SW 1271 (cell line): ENCODE data around the gene ACOT7.
"Not testable (repeated sequence)": the region's sequence is repeated elsewhere in the genome, so short reads cannot be mapped to it uniquely, and the experiment has no call there.

Source experiments
- DNase-seq, 2 experiments: peaks; one replicate each; lab custom pipeline; 2025; lab: John Stamatoyannopoulos, UW

Gene ACOT7

GRCh38 chr1:6393400-6394187 lies at the start of gene ACOT7:
Gene ACOT7, minus strand, starts transcription at chr1:6393767. Its CDS starts 368 bp downstream, at chr1:6393399.
- peak; percentile 66 to 67 for DNase-seq

DNA sequence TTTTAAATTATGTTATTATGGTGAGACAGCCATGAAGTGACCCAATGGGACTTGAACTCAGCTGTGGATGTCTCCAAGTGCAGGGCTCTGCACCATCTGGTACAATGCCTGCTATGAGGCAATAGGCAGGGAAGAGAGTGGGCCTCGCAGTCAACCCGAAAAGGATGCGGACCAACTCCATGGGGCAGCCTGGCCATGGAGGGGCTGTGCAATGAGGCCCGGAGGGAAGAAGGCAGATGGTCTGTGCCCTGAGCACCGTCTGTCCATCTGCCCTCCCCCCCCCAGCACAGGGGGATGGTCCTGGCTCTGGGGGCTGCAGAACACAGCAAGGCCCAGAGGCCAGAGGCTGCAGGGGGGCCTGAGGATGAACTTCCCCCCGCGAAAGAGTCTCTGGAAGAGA lies 48.0 kb upstream of the ACOT7 start:
- DNase-seq, result no peak

- DNase-seq, result no peak
Observed at GRCh38 chr1:6440198-6441126, 46.9 kb upstream of the ACOT7 start.

- peak in 1 of 2 experiments; percentile 61 for DNase-seq
Observed at GRCh38 chr1:6438047-6438525, 44.5 kb upstream of the ACOT7 start.

DNA sequence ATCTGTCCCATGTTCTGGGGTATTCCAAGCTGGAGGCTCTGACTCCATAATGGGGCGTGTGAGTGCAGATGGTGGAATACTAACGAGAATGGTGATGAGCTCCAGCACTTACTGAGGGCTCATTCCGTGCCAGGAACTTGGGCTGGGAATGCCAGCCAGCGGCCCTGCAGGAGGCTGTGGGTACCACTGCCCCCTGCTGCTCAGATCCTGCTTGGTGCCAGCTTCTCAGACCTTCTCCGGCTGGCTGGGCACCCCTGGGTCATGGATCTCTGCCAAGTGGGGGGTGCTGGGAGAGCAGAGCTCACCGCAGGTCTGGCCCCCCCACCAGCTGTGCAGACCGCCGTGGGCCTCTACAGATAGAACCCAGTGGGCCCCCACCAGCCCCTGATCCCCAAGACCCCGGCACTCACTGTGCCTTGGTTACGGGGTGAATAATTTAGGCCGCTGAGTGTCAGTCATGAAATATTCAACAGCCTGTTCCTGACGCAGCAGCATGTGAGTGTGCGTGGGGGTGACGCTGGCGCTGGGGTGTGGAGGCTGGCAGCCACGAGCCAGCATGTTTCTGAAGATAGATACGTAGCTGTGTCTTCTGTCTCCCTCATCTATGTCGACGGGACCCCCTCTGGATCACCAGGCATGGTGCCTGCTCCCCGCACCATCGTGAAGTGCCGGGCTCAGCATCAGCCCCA lies 43.6 kb upstream of the ACOT7 start:
- DNase-seq, result not testable (repeated sequence)

GRCh38 chr1:6436277-6436676 lies 42.7 kb upstream of the ACOT7 start:
- not testable (repeated sequence) for DNase-seq

- no peak for DNase-seq
Observed at GRCh38 chr1:6435547-6435946, 42.0 kb upstream of the ACOT7 start.

- no peak for DNase-seq
Observed at GRCh38 chr1:6435129-6435528, 41.6 kb upstream of the ACOT7 start.

GRCh38 chr1:6434186-6434585 lies 40.6 kb upstream of the ACOT7 start:
- DNase-seq, result no peak

DNA sequence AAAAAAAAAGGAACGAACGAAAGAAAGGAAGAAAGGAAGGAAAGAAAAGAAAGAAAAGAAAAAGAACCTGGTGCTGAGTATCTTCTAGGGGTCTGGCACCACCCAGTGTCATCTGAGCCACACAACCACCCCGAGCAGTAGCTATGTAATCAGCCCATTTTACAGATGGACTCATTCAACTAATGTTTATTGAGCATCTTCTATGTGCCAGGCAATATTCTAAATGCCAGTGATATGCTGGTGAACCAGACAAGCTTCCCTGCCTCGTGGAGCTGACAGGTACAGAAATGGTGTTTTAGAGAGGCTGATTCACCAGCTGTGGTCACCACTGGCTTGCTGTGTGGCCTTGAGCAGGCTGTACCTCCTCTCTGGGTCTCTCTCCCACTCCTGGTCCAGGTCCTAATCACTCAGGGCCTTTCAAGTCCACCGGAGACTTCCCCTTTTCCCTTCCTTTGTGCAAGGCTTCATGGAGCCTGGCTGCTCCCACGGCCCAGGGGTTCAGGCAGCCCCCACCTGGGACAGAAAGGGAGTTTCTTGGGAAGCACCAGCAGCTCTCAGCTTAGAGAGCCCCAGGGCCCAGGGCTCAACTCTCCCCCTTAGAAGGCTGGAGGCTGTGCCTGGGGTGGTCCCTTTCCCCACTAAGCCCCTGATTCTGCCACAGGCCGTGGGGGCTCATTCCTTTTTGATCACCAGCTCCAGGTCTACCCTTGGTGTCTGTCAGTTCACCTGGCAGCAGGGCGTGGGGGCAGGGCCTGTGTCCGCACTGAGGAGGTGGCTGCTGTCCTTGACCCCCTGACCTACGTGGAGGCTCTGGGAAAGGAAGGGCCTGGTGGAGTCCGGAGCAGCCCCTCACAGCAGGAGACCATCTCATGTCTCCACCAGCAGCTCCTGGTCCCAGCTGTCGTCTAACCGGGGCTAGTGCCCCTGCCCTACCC lies 38.3 kb upstream of the ACOT7 start:
- DNase-seq, result not testable (repeated sequence)

GRCh38 chr1:6429660-6430411 lies 36.3 kb upstream of the ACOT7 start:
- DNase-seq, result not testable (repeated sequence)

DNA sequence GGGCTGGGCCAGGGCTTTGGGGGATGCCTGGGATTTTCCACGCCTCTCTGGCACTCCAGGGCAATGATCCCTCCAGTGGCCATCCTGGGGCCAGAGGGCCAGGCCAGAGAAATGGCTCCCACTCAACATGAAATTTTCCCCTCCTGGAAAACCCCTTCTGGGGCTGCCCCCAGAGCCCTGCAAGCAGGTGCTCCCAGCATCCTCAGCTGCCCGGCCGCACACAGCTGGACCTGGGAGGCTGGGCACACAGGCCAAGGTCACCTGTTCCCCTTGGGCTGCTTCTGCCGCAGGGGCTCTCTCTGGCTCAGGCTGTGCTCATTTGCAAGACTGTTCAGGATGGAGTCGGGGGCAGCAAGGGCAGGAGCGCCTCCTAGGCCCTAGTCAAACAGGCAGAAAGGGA lies 34.9 kb upstream of the ACOT7 start:
- DNase-seq, result not testable (repeated sequence)

- no peak for DNase-seq
Observed at GRCh38 chr1:6427441-6428390, 34.1 kb upstream of the ACOT7 start.

GRCh38 chr1:6426972-6427350 lies 33.4 kb upstream of the ACOT7 start:
- no peak for DNase-seq

DNA sequence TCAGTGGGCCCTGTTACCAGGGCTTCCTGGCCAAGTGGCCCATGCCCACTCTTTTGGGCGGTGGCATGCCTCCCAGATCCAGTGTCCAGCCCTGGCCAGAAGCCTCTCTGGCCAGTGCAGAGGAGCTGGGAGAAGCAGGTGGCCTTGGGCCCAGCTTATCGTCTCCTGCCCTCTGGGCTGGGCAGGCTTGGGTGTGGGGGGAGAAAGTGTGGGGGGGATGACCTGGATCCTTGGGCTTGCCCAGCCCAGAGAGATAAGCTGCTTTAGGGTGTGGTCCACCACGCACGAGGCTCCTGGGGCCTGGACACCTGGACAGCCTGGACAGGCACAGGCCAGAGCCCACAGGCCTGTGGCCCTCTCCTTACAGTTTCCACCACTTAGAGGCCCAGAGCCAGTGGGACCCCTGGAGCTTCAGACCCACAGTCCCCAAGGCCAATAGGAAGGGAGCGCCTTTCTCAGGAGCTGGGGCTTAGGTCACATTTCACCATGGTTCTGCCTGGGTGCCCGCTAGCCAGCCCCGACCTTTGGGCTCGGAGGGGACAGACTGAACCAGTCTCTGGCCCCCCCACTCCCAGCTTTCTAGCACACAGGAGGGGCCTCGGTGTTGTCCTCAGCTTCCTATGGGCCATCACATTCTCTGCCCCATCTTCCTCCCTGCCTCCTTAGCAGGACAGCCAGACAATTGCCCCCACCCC lies 32.9 kb upstream of the ACOT7 start:
- no peak for DNase-seq

GRCh38 chr1:6425658-6426057 lies 32.1 kb upstream of the ACOT7 start:
- no peak for DNase-seq

GRCh38 chr1:6424619-6425593 lies 31.3 kb upstream of the ACOT7 start, which contains the start of gene ESPN:
Gene ESPN, plus strand, starts transcription at chr1:6424776. Its CDS starts 180 bp downstream, at chr1:6424956.
- no peak for DNase-seq
